HG03378 (cell line): ENCODE results near the gene LTBP3.

Source experiments
- ATAC-seq: cut with Tn5 transposase; IDR thresholded peaks from one replicate; pipeline ENCODE4 v1.9.1; 2021; ENCODE audit warnings: mild to moderate bottlenecking, moderate library complexity; ENCODE audit not compliant: unreplicated experiment

The LTBP3 gene

GRCh38 chr11:65586247-65586630 is 28.1 kb upstream of the LTBP3 start:
- ATAC-seq = no peak

- no peak for ATAC-seq
Measured at GRCh38 chr11:65585396-65586246, 27.5 kb upstream of the LTBP3 start.

- ATAC-seq = no peak
Measured at GRCh38 chr11:65584723-65585171, 26.6 kb upstream of the LTBP3 start.

- no peak for ATAC-seq
Measured at GRCh38 chr11:65584106-65584505, 25.9 kb upstream of the LTBP3 start.

- ATAC-seq = no peak
Measured at GRCh38 chr11:65583589-65583988, 25.4 kb upstream of the LTBP3 start.

GRCh38 chr11:65581928-65582327 is 23.8 kb upstream of the LTBP3 start:
- ATAC-seq = no peak

- no peak for ATAC-seq
Measured at GRCh38 chr11:65580756-65581155, 22.6 kb upstream of the LTBP3 start.

GRCh38 chr11:65580031-65580692 is 22.0 kb upstream of the LTBP3 start:
- no peak for ATAC-seq

GRCh38 chr11:65579291-65579690 is 21.1 kb upstream of the LTBP3 start:
- no peak for ATAC-seq

GRCh38 chr11:65578667-65579066 is 20.5 kb upstream of the LTBP3 start:
- ATAC-seq = no peak

- no peak for ATAC-seq
Measured at GRCh38 chr11:65578134-65578533, 20.0 kb upstream of the LTBP3 start.

- no peak for ATAC-seq
Measured at GRCh38 chr11:65577756-65578109, 19.6 kb upstream of the LTBP3 start.

GRCh38 chr11:65576867-65577755 is 19.0 kb upstream of the LTBP3 start:
- no peak for ATAC-seq

- no peak for ATAC-seq
Measured at GRCh38 chr11:65576232-65576866, 18.2 kb upstream of the LTBP3 start.

GRCh38 chr11:65575568-65576231 is 17.5 kb upstream of the LTBP3 start, which contains the start of gene EHBP1L1:
Gene EHBP1L1 (plus strand): TSS chr11:65576053. CDS start chr11:65576303, 250 bp downstream.
- no peak for ATAC-seq

GRCh38 chr11:65574811-65575567 is 16.8 kb upstream of the LTBP3 start:
- ATAC-seq = no peak

GRCh38 chr11:65574109-65574810 is 16.1 kb upstream of the LTBP3 start:
- no peak for ATAC-seq

GRCh38 chr11:65573391-65574079 is 15.4 kb upstream of the LTBP3 start:
- ATAC-seq = no peak
